ENCODE measurements around the gene FAM174C. TPM values are rescaled to one million over a fixed set of nuclear protein-coding genes. Genes with fewer than 3 reads are reported as not detected.

Gene FAM174C
- polyA plus RNA-seq, 1 donor (not counting 4 experiments of a cell fraction or from before 2014, with no cell fraction given), result 18.5 TPM

- Histone ChIP-seq H3K4me3 (ENCODE audit: control insufficient read depth in 2 of 3, extremely low read depth in 1 of 3, insufficient read depth in 2 of 3, low read depth in 1 of 3, low read length in 3 of 3) (no peak overlapping the region), H3K4me2 (ENCODE audit: control insufficient read depth, extremely low read depth, insufficient read depth, low read depth, low read length) (no peak overlapping the region), H3K4me1 (ENCODE audit: control insufficient read depth, extremely low read depth, insufficient read depth, low read length) (peaks cover 39% of the 10 kb centered on the region), H2AFZ (ENCODE audit: control insufficient read depth, low read length) (no peak overlapping the region), H3K9ac (ENCODE audit: control insufficient read depth, extremely low read depth, insufficient read depth, low read length) (no peak overlapping the region), H4K20me1 (ENCODE audit: control insufficient read depth, extremely low read depth, insufficient read depth, low read length) (peaks cover 18% of the 10 kb centered on the region), H3K9me3 (ENCODE audit: control insufficient read depth, low read depth, low read length) (no peaks in the 10 kb centered on the region), H3K27ac (ENCODE audit: control insufficient read depth, insufficient read depth, low read length) (no peak overlapping the region), H3K36me3 (ENCODE audit: control insufficient read depth in 2 of 2, extremely low read depth in 1 of 2, insufficient read depth in 2 of 2, low read length in 2 of 2) (peaks cover 28 to 50% of the 10 kb centered on the region in 2 experiments), H3K9me1 (ENCODE audit: control insufficient read depth, extremely low read depth, insufficient read depth, low read length) (no peaks in the 10 kb centered on the region), H3K79me2 (ENCODE audit: control insufficient read depth, insufficient read depth, low read length) (peaks cover 52% of the 10 kb centered on the region), H3K27me3 (ENCODE audit: control insufficient read depth, extremely low read depth, insufficient read depth, low read length) (no peaks in the 10 kb centered on the region)
- TF ChIP-seq, protein P1, sequence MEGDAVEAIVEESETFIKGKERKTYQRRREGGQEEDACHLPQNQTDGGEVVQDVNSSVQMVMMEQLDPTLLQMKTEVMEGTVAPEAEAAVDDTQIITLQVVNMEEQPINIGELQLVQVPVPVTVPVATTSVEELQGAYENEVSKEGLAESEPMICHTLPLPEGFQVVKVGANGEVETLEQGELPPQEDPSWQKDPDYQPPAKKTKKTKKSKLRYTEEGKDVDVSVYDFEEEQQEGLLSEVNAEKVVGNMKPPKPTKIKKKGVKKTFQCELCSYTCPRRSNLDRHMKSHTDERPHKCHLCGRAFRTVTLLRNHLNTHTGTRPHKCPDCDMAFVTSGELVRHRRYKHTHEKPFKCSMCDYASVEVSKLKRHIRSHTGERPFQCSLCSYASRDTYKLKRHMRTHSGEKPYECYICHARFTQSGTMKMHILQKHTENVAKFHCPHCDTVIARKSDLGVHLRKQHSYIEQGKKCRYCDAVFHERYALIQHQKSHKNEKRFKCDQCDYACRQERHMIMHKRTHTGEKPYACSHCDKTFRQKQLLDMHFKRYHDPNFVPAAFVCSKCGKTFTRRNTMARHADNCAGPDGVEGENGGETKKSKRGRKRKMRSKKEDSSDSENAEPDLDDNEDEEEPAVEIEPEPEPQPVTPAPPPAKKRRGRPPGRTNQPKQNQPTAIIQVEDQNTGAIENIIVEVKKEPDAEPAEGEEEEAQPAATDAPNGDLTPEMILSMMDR (optimal IDR thresholded peaks at IDR 0.05 in 1 of 3, IDR thresholded peaks at IDR 0.05 in 1 of 3, conservative IDR thresholded peaks at IDR 0.05 in 1 of 3; ENCODE audit: extremely low read depth in 1 of 3, insufficient read depth in 2 of 3, low read length in 3 of 3), result no peak
- TF ChIP-seq EZH2 (IDR thresholded peaks at IDR 0.05; ENCODE audit: low read length), result no peak
- dilution Hi-C loops (cut with MboI; ENCODE audit: extremely low pct_ligation_motif_present, low sequenced_read_pairs), result no loop called here
- DNase-seq (ENCODE audit: low read depth, low spot score) (no peak), FAIRE-seq (no peak)
Observed at GRCh38 chr19:1255186-1256161, 19.9 kb upstream of the FAM174C start.

DNA sequence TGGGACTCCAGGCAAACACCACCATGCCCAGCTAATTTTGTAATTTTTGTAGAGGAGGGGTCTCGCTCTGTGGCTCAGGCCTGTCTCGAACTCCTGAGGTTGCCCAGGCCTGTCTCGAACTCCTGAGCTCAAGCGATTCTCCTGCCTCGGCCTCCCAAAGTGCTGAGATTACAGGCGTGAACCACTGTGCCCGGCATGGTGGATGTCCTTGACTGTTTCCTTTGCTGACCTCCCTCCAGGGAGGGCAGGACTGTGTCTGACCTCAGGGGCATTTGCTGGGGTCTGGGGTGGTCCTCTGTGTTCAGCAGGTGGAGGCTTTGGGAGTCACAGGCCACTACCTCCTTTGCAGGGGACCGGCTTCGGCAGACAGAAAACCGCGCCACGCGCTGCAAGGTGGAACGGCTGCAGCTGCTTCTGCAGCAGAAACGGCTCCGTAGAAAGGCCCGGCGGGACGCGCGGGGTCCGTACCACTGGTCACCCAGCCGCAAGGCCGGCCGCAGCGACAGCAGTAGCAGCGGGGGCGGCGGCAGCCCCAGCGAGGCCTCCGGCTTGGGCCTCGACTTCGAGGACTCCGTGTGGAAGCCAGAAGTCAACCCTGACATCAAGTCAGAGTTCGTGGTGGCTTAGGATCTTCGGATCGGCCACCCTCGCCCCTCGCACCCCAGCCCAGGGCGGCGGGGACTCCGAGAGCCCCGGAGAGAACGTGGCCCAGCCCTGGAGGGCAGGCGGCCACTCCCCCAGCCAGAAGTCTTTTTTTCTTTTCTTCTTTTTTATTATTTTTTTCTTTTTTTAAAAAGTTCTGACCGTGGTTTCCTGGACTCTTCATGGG, 18.5 kb upstream of the FAM174C start:
- H3K27me3 ChIP-seq (ENCODE audit: control insufficient read depth, extremely low read depth, insufficient read depth, low read length), result no peaks in the 10 kb centered on the region
- TF ChIP-seq, protein P1 (optimal IDR thresholded peaks at IDR 0.05 in 1 of 3, IDR thresholded peaks at IDR 0.05 in 1 of 3, conservative IDR thresholded peaks at IDR 0.05 in 1 of 3; ENCODE audit: extremely low read depth in 1 of 3, insufficient read depth in 2 of 3, low read length in 3 of 3), result no peak
- TF ChIP-seq EZH2 (IDR thresholded peaks at IDR 0.05; ENCODE audit: low read length), result no peak
- H3K4me3 ChIP-seq (ENCODE audit: control insufficient read depth in 2 of 3, extremely low read depth in 1 of 3, insufficient read depth in 2 of 3, low read depth in 1 of 3, low read length in 3 of 3), result no peak overlapping the region
- no peak overlapping the region for H3K4me2 ChIP-seq (ENCODE audit: control insufficient read depth, extremely low read depth, insufficient read depth, low read depth, low read length)
- no peaks in the 10 kb centered on the region for H3K9me3 ChIP-seq (ENCODE audit: control insufficient read depth, low read depth, low read length)
- no peak overlapping the region for H3K27ac ChIP-seq (ENCODE audit: control insufficient read depth, insufficient read depth, low read length)
- H2AFZ ChIP-seq (ENCODE audit: control insufficient read depth, low read length), result no peak overlapping the region
- H3K9me1 ChIP-seq (ENCODE audit: control insufficient read depth, extremely low read depth, insufficient read depth, low read length), result no peaks in the 10 kb centered on the region
- H3K79me2 ChIP-seq (ENCODE audit: control insufficient read depth, insufficient read depth, low read length), result peaks cover 45% of the 10 kb centered on the region
- peaks cover 28 to 46% of the 10 kb centered on the region in 2 experiments for H3K36me3 ChIP-seq (ENCODE audit: control insufficient read depth in 2 of 2, extremely low read depth in 1 of 2, insufficient read depth in 2 of 2, low read length in 2 of 2)
- dilution Hi-C loops (cut with MboI; ENCODE audit: extremely low pct_ligation_motif_present, low sequenced_read_pairs), result no loop called here
- DNase-seq (ENCODE audit: low read depth, low spot score) (no peak), FAIRE-seq (no peak)
- peaks cover 18% of the 10 kb centered on the region for H4K20me1 ChIP-seq (ENCODE audit: control insufficient read depth, extremely low read depth, insufficient read depth, low read length)
- H3K9ac ChIP-seq (ENCODE audit: control insufficient read depth, extremely low read depth, insufficient read depth, low read length), result no peak overlapping the region
- H3K4me1 ChIP-seq (ENCODE audit: control insufficient read depth, extremely low read depth, insufficient read depth, low read length), result peaks cover 48% of the 10 kb centered on the region

All from keratinocyte (primary cell).